ENCODE data around the gene TPPP.
A peak's percentile ranks its signal among the peaks of the same experiment; 100 is the strongest.

The TPPP gene

DNA sequence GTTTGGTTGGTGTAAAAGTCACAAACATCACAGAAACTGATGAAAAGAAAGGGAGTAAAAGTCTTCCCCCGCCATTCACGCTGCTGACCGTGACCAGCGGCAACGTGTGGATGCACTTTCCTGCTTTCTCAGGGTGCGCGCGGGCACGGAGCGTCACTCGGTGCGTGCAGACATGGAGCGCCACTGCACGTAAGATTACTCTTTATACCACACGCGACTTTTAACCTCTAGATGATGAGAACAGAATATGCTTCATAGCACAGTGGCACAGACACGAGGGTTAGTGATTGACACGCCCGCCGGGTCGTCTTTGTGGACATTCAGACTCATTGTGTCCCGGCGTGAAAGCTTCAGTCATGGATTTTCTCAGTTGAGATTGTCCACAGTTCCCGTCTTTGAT is 65.3 kb downstream of the TPPP start:
- no peak for DNase-seq

GRCh38 chr5:626850-627249 is 66.3 kb downstream of the TPPP start:
- no peak for DNase-seq

DNA sequence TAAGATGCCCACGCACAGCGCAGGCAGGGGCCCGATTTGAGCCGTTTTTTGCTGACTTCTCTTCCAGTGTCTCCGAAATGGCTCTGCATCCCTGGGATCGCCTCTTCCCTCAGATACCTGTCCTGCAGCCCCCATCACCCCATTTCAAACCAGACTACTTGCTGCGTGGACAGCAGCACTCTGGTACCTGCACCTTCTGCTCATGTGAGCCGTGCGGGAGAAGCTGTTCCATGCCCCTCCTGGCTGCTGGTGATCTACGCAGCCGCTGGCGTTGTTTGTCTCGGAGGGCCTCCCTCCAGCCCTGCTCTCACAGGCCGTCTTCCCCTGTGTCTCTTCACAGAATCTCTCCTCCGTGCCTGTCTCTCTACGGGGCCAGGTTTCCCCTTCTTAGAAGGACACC is 67.6 kb downstream of the TPPP start:
- DNase-seq: no peak

DNA sequence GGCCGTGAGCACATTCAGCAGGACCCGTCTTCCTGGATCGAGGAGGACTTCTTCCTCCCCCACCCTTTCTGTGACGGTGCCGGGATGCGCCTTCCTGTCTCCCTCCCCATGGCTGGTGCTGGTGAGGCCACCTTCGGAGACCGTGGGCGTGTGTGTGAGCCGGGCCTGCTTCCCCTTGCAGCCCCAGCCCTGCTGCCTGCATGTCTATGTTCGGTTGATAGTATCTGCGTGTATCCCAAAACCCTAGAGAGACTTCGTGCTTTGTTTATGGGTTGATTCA is 68.3 kb downstream of the TPPP start:
- DNase-seq: no peak

DNA sequence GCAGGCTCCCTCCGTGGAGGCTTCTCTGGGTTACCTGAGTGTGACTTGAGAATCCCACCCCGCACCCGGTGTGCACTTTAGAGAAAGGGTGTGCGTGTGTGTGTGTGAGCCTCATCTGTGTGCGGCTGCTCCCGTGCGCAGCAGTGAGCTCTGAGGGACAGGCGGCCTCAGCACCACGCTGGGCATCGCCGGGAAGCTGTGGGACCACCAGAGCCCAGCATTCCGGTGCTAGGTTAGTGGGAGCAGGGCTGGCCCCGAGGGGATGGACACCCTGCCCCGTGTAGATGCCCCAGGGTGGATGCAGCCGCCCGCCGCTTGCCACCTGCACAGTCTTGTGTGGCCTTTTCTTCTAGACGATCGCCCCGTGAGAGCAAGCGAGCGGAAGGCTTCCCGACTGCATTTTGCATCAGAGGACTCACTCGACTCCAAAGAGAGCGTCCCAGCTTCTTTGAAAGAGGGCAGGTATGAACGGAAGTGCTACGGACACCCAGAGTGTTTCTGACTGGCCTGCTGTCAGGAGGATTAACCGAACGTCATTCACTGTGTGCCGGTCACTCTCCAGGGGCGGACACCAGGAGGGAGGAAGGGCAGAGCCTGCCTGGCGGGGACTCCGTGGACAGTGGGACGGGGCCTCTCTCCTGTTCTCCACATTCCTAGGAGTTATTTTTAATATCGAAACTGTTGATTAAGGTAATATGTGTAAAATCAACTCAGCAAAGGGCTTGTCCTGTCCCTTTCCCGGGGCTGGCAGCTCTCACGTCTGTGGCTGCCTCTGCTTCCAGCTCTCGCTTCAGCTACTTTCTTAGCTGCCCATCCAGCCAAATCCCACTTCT is 68.8 kb downstream of the TPPP start:
- no peak for DNase-seq

DNA sequence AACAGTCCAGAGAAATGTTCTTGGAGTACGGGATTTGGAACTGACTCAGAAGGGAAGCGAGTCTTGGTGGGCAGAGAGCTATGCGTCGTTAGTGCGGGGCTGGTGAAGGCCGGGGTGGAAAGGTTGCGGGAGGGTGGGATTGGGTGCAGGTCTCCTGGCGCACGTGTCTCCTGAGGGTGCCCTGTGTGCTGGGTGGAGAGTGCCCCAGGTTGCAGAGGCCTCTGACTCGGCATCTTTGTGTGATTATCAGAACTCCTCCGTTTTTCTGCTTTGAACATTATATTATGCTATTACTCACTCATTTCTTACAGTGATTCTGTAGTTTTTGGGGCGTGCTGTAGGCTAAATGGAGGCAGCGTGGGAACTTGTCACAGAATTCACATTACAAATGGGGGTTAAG is 69.6 kb downstream of the TPPP start:
- DNase-seq: peak in 1 of 58 donors; percentile 8

GRCh38 chr5:622946-623522 is 70.1 kb downstream of the TPPP start:
- DNase-seq: no peak

- no peak for DNase-seq
Observed at GRCh38 chr5:622359-622758, 70.8 kb downstream of the TPPP start.

- no peak for DNase-seq
Observed at GRCh38 chr5:621341-621761, 71.8 kb downstream of the TPPP start.

- no peak for DNase-seq
Observed at GRCh38 chr5:620586-621180, 72.5 kb downstream of the TPPP start.

- no peak for DNase-seq
Observed at GRCh38 chr5:620152-620551, 73.0 kb downstream of the TPPP start.

DNA sequence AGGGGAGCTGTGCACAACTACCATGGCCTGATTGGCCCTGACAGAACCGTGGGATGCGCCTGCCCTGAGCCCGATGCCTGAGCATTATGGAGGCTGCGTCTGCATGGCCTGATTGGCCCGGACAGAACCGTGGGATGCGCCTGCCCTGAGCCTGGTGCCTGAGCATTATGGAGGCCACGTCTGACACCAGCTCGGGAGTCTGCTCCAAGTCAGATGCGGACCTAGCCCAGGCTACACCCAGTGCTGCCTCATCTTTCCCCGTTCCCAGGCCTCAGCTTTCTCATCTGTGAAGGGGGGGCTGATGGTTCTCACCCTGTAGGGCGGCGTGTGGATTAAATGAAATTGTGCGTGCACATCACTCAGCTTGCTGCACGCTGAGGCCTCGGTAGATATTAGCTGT is 73.7 kb downstream of the TPPP start:
- DNase-seq: no peak

DNA sequence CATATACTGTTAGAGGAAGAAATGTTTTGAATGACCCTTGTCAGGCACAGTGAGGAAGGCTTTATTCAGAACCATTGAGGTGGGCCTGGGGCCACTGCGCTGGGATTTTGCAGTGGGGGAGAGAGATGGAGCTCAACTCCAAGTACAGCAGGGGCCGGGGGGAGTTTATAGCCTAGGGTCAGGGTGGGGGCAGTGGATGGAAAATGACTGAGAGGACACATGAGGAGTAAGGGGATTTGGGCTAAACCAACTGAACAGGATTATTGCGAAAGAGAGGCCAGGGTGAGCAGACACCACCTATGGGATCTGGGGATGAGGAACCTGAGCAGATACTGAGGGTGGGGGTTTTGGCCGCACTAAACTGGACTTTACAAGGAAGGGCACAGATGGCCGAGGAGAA is 74.7 kb downstream of the TPPP start:
- no peak for DNase-seq

GRCh38 chr5:617896-618295 is 75.3 kb downstream of the TPPP start:
- no peak for DNase-seq

DNA sequence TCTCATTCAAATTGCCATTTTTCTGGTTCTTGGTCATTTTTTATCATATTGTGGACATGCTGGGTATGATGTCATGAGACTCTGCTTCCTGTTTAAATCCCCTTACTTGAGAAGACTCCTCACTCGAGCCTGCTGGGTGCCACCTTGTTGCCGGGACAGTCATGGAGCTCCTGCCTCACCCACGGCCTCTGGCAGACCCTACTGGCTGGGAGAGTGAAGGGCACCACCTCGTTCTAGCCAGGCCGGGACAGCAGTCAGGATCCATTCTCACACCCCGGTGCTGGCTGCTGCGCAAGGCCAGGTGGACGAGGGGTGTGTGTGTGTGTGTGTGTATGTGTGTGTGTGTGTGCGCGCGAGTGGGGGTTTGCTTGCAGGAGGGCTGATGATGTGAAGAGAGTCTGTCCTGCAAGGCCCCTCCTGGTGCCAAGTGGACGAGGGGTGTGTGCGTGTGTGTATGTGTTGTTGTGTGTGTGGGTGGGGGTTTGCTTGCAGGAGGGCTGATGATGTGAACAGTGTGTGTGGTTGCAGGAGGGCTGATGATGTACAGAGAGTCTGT is 76.6 kb downstream of the TPPP start:
- no peak for DNase-seq

DNA sequence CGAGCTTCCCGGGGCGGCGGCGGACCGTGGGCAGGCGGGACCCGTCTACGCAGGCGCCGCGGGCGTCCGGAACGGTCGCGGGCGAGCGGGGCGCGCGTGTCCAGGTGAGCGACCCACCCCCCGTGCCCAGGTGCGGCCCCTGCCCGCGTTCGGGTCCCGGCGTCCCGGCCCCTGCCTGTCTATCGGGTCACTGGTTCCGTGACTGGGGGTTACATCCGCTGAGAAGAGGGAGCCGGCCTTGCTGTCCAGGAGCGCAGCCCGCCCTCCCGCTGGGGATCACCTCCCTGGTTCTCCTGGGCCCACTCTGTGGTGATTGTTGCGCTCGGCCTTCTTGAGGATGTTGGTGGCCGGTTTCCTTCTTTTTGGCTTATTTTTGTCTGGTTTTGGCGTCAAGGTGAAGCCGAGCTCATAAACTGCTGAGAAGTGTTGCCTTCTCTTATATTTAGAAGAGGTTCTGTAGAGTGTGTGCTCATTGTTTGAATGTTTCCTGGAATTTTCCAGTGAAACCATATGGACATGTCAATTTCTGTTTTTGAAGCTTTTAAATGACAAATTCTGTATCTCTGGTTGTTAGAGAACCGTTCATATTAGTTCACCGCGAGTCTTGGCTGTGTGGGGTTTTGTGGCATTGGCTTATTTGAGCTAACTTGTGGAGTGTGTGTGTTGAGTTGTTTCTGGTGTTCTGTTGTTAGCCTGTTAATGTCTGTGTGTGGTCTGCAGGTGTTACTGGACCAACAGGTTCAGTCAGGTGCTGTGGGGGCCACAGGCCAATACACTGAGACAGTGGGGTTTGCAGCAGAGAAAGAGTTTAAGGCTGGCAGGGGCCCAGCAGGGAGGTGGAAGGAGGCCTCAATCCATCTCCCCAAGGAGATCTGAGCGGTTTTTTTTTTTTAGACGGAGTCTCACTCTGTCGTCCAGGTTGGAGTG is 80.4 kb downstream of the TPPP start:
- peak in 2 of 58 donors; percentile 35 to 54 for DNase-seq

- DNase-seq: peak; percentile 25 to 94 (median 87)
Observed at GRCh38 chr5:611731-612486, 81.2 kb downstream of the TPPP start, which contains the start of gene CEP72. Gene CEP72, plus strand, starts transcription at chr5:612340. Its CDS starts 22 bp downstream, at chr5:612362.

GRCh38 chr5:610744-611730 is 82.1 kb downstream of the TPPP start:
- no peak for DNase-seq

DNA sequence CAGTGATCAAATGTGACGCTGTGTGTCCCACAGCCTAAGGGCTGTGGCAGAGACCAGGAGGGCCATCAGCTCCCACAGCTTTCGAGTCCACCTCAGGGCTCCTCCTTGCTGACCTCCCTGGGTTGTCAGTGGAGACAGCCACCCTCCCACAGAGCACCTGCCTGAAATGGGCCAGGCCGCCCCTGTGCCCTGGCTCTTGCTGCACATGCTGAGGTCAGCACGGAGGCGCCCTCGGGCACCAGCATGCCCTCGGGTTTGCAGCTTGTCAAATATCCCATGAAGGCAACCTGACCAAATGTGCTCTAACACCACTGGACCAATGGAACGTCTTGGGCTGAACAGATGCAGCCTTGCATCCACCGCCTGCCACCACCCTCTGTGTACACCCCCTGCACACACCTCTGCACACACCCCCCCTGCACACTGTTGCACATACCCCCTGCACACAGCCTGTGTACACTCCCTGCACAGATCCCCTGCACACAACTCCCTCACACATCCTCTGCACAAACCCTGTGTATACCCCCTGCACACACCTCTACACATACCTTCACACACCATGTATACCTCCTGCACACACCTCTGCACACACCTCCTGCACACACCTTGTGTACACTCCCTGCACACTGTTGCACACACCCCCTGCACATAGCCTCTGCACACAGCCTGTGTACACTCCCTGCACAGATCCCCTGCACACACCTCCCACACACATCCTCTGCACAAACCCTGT is 83.0 kb downstream of the TPPP start:
- DNase-seq: no peak

Data from anterior cingulate cortex (tissue), 58 donors.